ENCODE data around the gene PDXP.

PDXP gene

GRCh38 chr22:37647317-37647716 lies 11.2 kb upstream of the PDXP start:
- H3K4me3 ChIP-seq (ENCODE audit: low read length), result no peak overlapping the region
- no peaks in the 10 kb centered on the region for H3F3A ChIP-seq (ENCODE audit: control insufficient read depth, insufficient read depth)
- H3K4me1 ChIP-seq (ENCODE audit: control insufficient read depth, low read length), result peaks cover 3% of the 10 kb centered on the region; the same call in 1 of the 2 replicates
- no peak overlapping the region for H3K4me2 ChIP-seq (ENCODE audit: low read length)
- peaks cover 67% of the 10 kb centered on the region for H3K36me3 ChIP-seq (ENCODE audit: control insufficient read depth, low read length)
- no peak overlapping the region for H3K27ac ChIP-seq (ENCODE audit: low read depth, low read length)
- H4K20me1 ChIP-seq (ENCODE audit: control insufficient read depth, insufficient read depth, low read depth, low read length), result no peaks in the 10 kb centered on the region
- H3K27me3 ChIP-seq (ENCODE audit: control insufficient read depth, low read length), result no peaks in the 10 kb centered on the region
- no peaks in the 10 kb centered on the region for H3K9me2 ChIP-seq (replicated peaks; ENCODE audit: control insufficient read depth, low read length)
- H3K79me2 ChIP-seq (ENCODE audit: control insufficient read depth, low read length), result no peaks in the 10 kb centered on the region
- TF ChIP-seq EZH2phosphoT487 (IDR thresholded peaks at IDR 0.05; ENCODE audit: borderline replicate concordance, low read length) (no peak), CTCF (IDR thresholded peaks at IDR 0.05; ENCODE audit: low read depth, low read length, poor library complexity, severe bottlenecking) (no peak)
- H3K9me3 ChIP-seq (ENCODE audit: control insufficient read depth, insufficient read depth, low read length), result no peaks in the 10 kb centered on the region

- Histone ChIP-seq H3K36me3 (ENCODE audit: control insufficient read depth, low read length) (peaks cover 66% of the 10 kb centered on the region), H3K4me3 (ENCODE audit: low read length) (no peak overlapping the region), H3F3A (ENCODE audit: control insufficient read depth, insufficient read depth) (no peaks in the 10 kb centered on the region), H3K27me3 (ENCODE audit: control insufficient read depth, low read length) (no peaks in the 10 kb centered on the region), H3K9me3 (ENCODE audit: control insufficient read depth, insufficient read depth, low read length) (no peaks in the 10 kb centered on the region), H3K79me2 (ENCODE audit: control insufficient read depth, low read length) (no peaks in the 10 kb centered on the region), H3K27ac (ENCODE audit: low read depth, low read length) (no peak overlapping the region), H4K20me1 (ENCODE audit: control insufficient read depth, insufficient read depth, low read depth, low read length) (no peaks in the 10 kb centered on the region), H3K4me2 (ENCODE audit: low read length) (no peak overlapping the region), H3K4me1 (ENCODE audit: control insufficient read depth, low read length) (peaks cover 3% of the 10 kb centered on the region; the same call in 1 of the 2 replicates), H3K9me2 (replicated peaks; ENCODE audit: control insufficient read depth, low read length) (no peaks in the 10 kb centered on the region)
- TF ChIP-seq EZH2phosphoT487 (IDR thresholded peaks at IDR 0.05; ENCODE audit: borderline replicate concordance, low read length) (no peak), CTCF (IDR thresholded peaks at IDR 0.05; ENCODE audit: low read depth, low read length, poor library complexity, severe bottlenecking) (no peak)
These were observed 10.6 kb upstream of the PDXP start for GRCh38 chr22:37647928-37648327.

GRCh38 chr22:37650463-37651136 lies 7.9 kb upstream of the PDXP start:
- H3K9me2 ChIP-seq (replicated peaks; ENCODE audit: control insufficient read depth, low read length), result no peaks in the 10 kb centered on the region
- H3K4me2 ChIP-seq (ENCODE audit: low read length), result no peak overlapping the region
- H3K4me3 ChIP-seq (ENCODE audit: low read length), result no peak overlapping the region
- H3K4me1 ChIP-seq (ENCODE audit: control insufficient read depth, low read length), result 0 out of 2 replicates have a peak, but pooled peaks cover under 1% of the 10 kb centered on the region
- no peaks in the 10 kb centered on the region for H3K27me3 ChIP-seq (ENCODE audit: control insufficient read depth, low read length)
- peaks cover 53% of the 10 kb centered on the region for H3K36me3 ChIP-seq (ENCODE audit: control insufficient read depth, low read length)
- no peaks in the 10 kb centered on the region for H4K20me1 ChIP-seq (ENCODE audit: control insufficient read depth, insufficient read depth, low read depth, low read length)
- TF ChIP-seq EZH2phosphoT487 (IDR thresholded peaks at IDR 0.05; ENCODE audit: borderline replicate concordance, low read length) (no peak), CTCF (IDR thresholded peaks at IDR 0.05; ENCODE audit: low read depth, low read length, poor library complexity, severe bottlenecking) (no peak)
- no peaks in the 10 kb centered on the region for H3F3A ChIP-seq (ENCODE audit: control insufficient read depth, insufficient read depth)
- H3K27ac ChIP-seq (ENCODE audit: low read depth, low read length), result no peak overlapping the region
- no peaks in the 10 kb centered on the region for H3K79me2 ChIP-seq (ENCODE audit: control insufficient read depth, low read length)
- no peaks in the 10 kb centered on the region for H3K9me3 ChIP-seq (ENCODE audit: control insufficient read depth, insufficient read depth, low read length)

Measured in DOHH2 (cell line).